Hematopoietic multipotent progenitor cell treated with erythropoietin and hydrocortisone succinate and interleukin-3 and kit ligand, for 8 days (in vitro differentiated cells): ENCODE measurements around the gene DDX41.

Experiments
- DNase-seq: peaks from one replicate; pipeline ENCODE4 v3.0.0-alpha.2; 2015

Gene DDX41

GRCh38 chr5:177483042-177483441, 33.7 kb downstream of the DDX41 start:
- no peak for DNase-seq

GRCh38 chr5:177482359-177482795, 34.4 kb downstream of the DDX41 start:
- no peak for DNase-seq

GRCh38 chr5:177479774-177480173, 37.0 kb downstream of the DDX41 start:
- DNase-seq = no peak

GRCh38 chr5:177478711-177479646, 37.8 kb downstream of the DDX41 start:
- DNase-seq = peak; percentile 91

- DNase-seq = no peak
These were observed 38.9 kb downstream of the DDX41 start for GRCh38 chr5:177477701-177478477.

GRCh38 chr5:177476531-177477233, 40.1 kb downstream of the DDX41 start:
- no peak for DNase-seq

- no peak for DNase-seq
These were observed 41.0 kb downstream of the DDX41 start for GRCh38 chr5:177475563-177476427.

- DNase-seq = no peak
These were observed 41.8 kb downstream of the DDX41 start for GRCh38 chr5:177474846-177475562.

GRCh38 chr5:177474002-177474476, 42.7 kb downstream of the DDX41 start:
- DNase-seq = no peak

- no peak for DNase-seq
These were observed 43.2 kb downstream of the DDX41 start, which contains the start of gene DBN1 for GRCh38 chr5:177473443-177474001. Gene DBN1 (minus strand): TSS chr5:177473634. CDS start chr5:177473521, 113 bp downstream.

- DNase-seq = no peak
These were observed 44.0 kb downstream of the DDX41 start for GRCh38 chr5:177472460-177473442.

- no peak for DNase-seq
These were observed 45.0 kb downstream of the DDX41 start for GRCh38 chr5:177471610-177472356.

- no peak for DNase-seq
These were observed 45.8 kb downstream of the DDX41 start for GRCh38 chr5:177470759-177471536.

- no peak for DNase-seq
These were observed 46.8 kb downstream of the DDX41 start for GRCh38 chr5:177469750-177470525.

GRCh38 chr5:177468685-177469628, 47.8 kb downstream of the DDX41 start:
- DNase-seq = no peak

- DNase-seq = no peak
These were observed 48.5 kb downstream of the DDX41 start for GRCh38 chr5:177468329-177468684.
